GM12878 (cell line): Measurements from ENCODE around the gene CEND1. TPM values are rescaled to one million over a fixed set of nuclear protein-coding genes. Genes with fewer than 3 reads are reported as not detected.

Experiments
- ATAC-seq: fragments of 200-7000 bp; cut with Tn5 transposase; 3 replicates; pipeline ENCODE4 v1.9.1; 2020; ENCODE audit warnings: mild to moderate bottlenecking, moderate library complexity
- BruUV-seq: library from RNA; stranded (reverse); fragments of 400-500 nt; replicated peaks from 2 replicates; lab custom pipeline; 2021; lab: Mats Ljungman, UMichigan
- CTCF ChIA-PET: fragments of 300-600 bp; sonication (Branson Sonifier 250); formaldehyde crosslinking; extraction: SDS; loops from one replicate; lab custom pipeline; 2021; ENCODE audit warnings: inconsistent platforms; lab: Yijun Ruan, JAX
- POLR2A ChIA-PET: fragments of 350-600 bp; formaldehyde crosslinking; extraction: SDS; loops from one replicate; lab custom pipeline; 2021; ENCODE audit warnings: inconsistent platforms; lab: Charles Lee
- RAD21 ChIA-PET: fragments of 300-600 bp; sonication (Branson Sonifier 250); formaldehyde crosslinking; loops from one replicate; lab custom pipeline; 2023; ENCODE audit warnings: antibody characterized with exemption; ENCODE audit not compliant: unreplicated experiment; lab: Charles Lee
- SMC1A ChIA-PET: fragments of 300-600 bp; sonication (Branson Sonifier 250); formaldehyde crosslinking; loops from one replicate; lab custom pipeline; 2023; ENCODE audit not compliant: unreplicated experiment, uncharacterized antibody; lab: Charles Lee
- DNase-seq: peaks from one replicate; pipeline ENCODE4 v3.0.0-alpha.2; 2011; ENCODE audit warnings: low read depth, low spot score
- FAIRE-seq: peaks from 3 replicates; lab custom pipeline; 2011; peaks lifted over from hg19 to GRCh38; lab: Jason Lieb, UNC
- H2AFZ ChIP-seq: 2 replicates; pipeline ENCODE4 v1.6.0; 2011; ENCODE audit warnings: low read depth, low read length, control low read depth; ENCODE audit not compliant: control insufficient read depth
- H3K27ac ChIP-seq: 2 replicates; pipeline ENCODE4 v1.5.1; 2011; ENCODE audit warnings: control low read depth; ENCODE audit not compliant: control insufficient read depth, insufficient read depth
- H3K27me3 ChIP-seq, 2 experiments: replicated peaks in 1 of 2; 2 replicates each; pipeline versions ENCODE4 v1.6.0 to v1.6.1; 2011; ENCODE audit warnings: low read length in 1 of 2; ENCODE audit not compliant: control insufficient read depth in 2 of 2, insufficient read depth in 2 of 2
- H3K36me3 ChIP-seq, 2 experiments: 2 replicates each; pipeline ENCODE4 v1.5.1; 2011; ENCODE audit warnings: low read length in 1 of 2; ENCODE audit not compliant: control insufficient read depth in 2 of 2, insufficient read depth in 2 of 2
- H3K4me1 ChIP-seq: 2 replicates; pipeline ENCODE4 v1.6.1; 2011; ENCODE audit warnings: mild to moderate bottlenecking, low read length, moderate library complexity, mixed read lengths; ENCODE audit not compliant: control insufficient read depth, insufficient read depth
- H3K4me2 ChIP-seq: 2 replicates; pipeline ENCODE4 v1.6.0; 2011; ENCODE audit warnings: control low read depth; ENCODE audit not compliant: control insufficient read depth, insufficient read depth
- H3K4me3 ChIP-seq: fragments of 200-600 bp; sonication (generic); 2 replicates; pipeline ENCODE4 v1.5.1; 2016
- H3K79me2 ChIP-seq: 2 replicates; pipeline ENCODE4 v1.6.0; 2011; ENCODE audit warnings: low read length; ENCODE audit not compliant: control insufficient read depth, insufficient read depth
- H3K9ac ChIP-seq: 2 replicates; pipeline ENCODE4 v1.8.0; 2011; ENCODE audit warnings: low read length, control low read depth, mixed read lengths; ENCODE audit not compliant: control insufficient read depth, insufficient read depth
- H3K9me3 ChIP-seq: replicated peaks from 3 replicates; pipeline ENCODE4 v1.5.1; 2011; ENCODE audit warnings: mild to moderate bottlenecking, low read length; ENCODE audit not compliant: control insufficient read depth, insufficient read depth
- H4K20me1 ChIP-seq: 2 replicates; pipeline ENCODE4 v1.6.0; 2011; ENCODE audit not compliant: control insufficient read depth, insufficient read depth
- BHLHE40 ChIP-seq, 2 experiments: fragments of 450-650 bp in 1 of 2; IDR thresholded peaks; 2 replicates each; pipeline ENCODE4 v1.6.1; 2011 to 2017; ENCODE audit warnings: low read depth in 2 of 2, borderline replicate concordance in 1 of 2, improper control_type of control experiment in 1 of 2, low read length in 1 of 2, mild to moderate bottlenecking in 1 of 2
- CBFB ChIP-seq: IDR thresholded peaks from 2 replicates; pipeline ENCODE4 v1.6.1; 2016; ENCODE audit warnings: antibody characterized with exemption, low read depth
- EED ChIP-seq: sonication (generic); IDR thresholded peaks from 2 replicates; pipeline ENCODE4 v1.6.1; 2016; ENCODE audit warnings: antibody characterized with exemption, low read depth
- EGR1 ChIP-seq, 2 experiments: IDR thresholded peaks; 1 replicate in 1 of 2; 2 replicates in 1 of 2; pipeline ENCODE4 v1.6.1; 2011 to 2012; ENCODE audit warnings: low read depth in 2 of 2, low read length in 2 of 2, borderline replicate concordance in 1 of 2, mild to moderate bottlenecking in 1 of 2, moderate library complexity in 1 of 2
- HCFC1 ChIP-seq: fragments of 150-350 bp; IDR thresholded peaks from 2 replicates; pipeline ENCODE4 v1.6.1; 2014; ENCODE audit warnings: low read length
- LARP7 ChIP-seq: fragments of 450-650 bp; IDR thresholded peaks from 2 replicates; pipeline ENCODE4 v1.6.1; 2017; ENCODE audit warnings: mild to moderate bottlenecking
- MTA2 ChIP-seq: fragments of 450-650 bp; IDR thresholded peaks from 2 replicates; pipeline ENCODE4 v1.6.1; 2016; ENCODE audit warnings: low read depth, mild to moderate bottlenecking, moderate library complexity
- MXI1 ChIP-seq: fragments of 150-350 bp; IDR thresholded peaks from 2 replicates; pipeline ENCODE4 v1.6.1; 2011; ENCODE audit warnings: low read depth, mild to moderate bottlenecking, inconsistent platforms, low read length, improper control_type of control experiment
- NR2C1 ChIP-seq: fragments of 450-650 bp; IDR thresholded peaks from 2 replicates; pipeline ENCODE4 v1.6.1; 2017; ENCODE audit warnings: antibody characterized with exemption, mild to moderate bottlenecking, moderate library complexity
- NR2F1 ChIP-seq: fragments of 450-650 bp; conservative IDR thresholded peaks from 2 replicates; pipeline ENCODE4 v1.6.1; 2017; ENCODE audit warnings: mild to moderate bottlenecking
- POLR2A ChIP-seq: IDR thresholded peaks from 2 replicates; pipeline ENCODE4 v1.6.1; 2011; ENCODE audit warnings: low read depth, mild to moderate bottlenecking, low read length
- TAF1 ChIP-seq: IDR thresholded peaks from 2 replicates; pipeline ENCODE4 v1.6.1; 2011; ENCODE audit warnings: mild to moderate bottlenecking, low read depth, low read length, borderline replicate concordance
- TCF12 ChIP-seq: IDR thresholded peaks from 2 replicates; pipeline ENCODE4 v1.6.1; 2011; ENCODE audit warnings: low read depth, mild to moderate bottlenecking, low read length
- ZBED1 ChIP-seq: IDR thresholded peaks from 2 replicates; pipeline ENCODE4 v1.6.1; 2016; ENCODE audit warnings: borderline replicate concordance
- WGBS: methylation state at CpG from one replicate; pipeline ENCODE4 v1.1.6; 2016; ENCODE audit warnings: low lambda C conversion rate; ENCODE audit not compliant: insufficient replicate concordance, insufficient coverage; ENCODE audit errors: missing lambda C conversion rate; 5-methylcytosine and 5-hydroxymethylcytosine counted together
- in situ Hi-C: fragments of 300-500 bp; cut with MboI; formaldehyde crosslinking; loops from 9 replicates; pipeline ENCODE4 v1.14.3; 2018; ENCODE audit warnings: mixed read lengths
- intact Hi-C: fragments of 100-400 bp; cut with micrococcal nuclease; formaldehyde crosslinking; loops from one replicate; pipeline ENCODE4 v1.14.2; 2022; ENCODE audit not compliant: unreplicated experiment
- polyA plus RNA-seq, 11 experiments: library from polyadenylated mRNA; depleted of rRNA in 4 of 11; unstranded in 6 of 11; stranded (reverse) in 5 of 11; fragments of >200 nt; fragmentation: Nextera tagmentation in 4 of 11; fragmentation: Illumina TruSeq in 1 of 11; extraction: Ambion mirVana in 4 of 11; extraction: Trizol in 1 of 11; gene quantifications; 1 replicate in 1 of 11; 2 replicates in 10 of 11; pipeline versions ENCODE4 v1.2.1 to v1.2.3, GENCODE V29; 2011 to 2016; ENCODE audit warnings: inconsistent platforms in 2 of 11, missing spikeins in 2 of 11, low read depth in 1 of 11
- total RNA-seq, 4 experiments: library from RNA; depleted of rRNA in 3 of 4; stranded (reverse); fragments of >200 nt in 3 of 4; fragmentation: Illumina TruSeq in 1 of 4; extraction: Trizol in 1 of 4; gene quantifications; 2 replicates each; pipeline versions ENCODE4 v1.2.1 to v1.2.3, GENCODE V29; 2013 to 2021
- TF ChIP-seq, protein P1 (sequence below): IDR thresholded peaks from 2 replicates; pipeline ENCODE4 v1.6.1; 2011; ENCODE audit warnings: borderline replicate concordance, low read depth, mild to moderate bottlenecking, moderate library complexity, mixed read lengths, low read length; ENCODE audit not compliant: insufficient read depth; ENCODE audit errors: extremely low read length
- TF ChIP-seq, protein P2 (sequence below): fragments of 450-650 bp; IDR thresholded peaks from 2 replicates; pipeline ENCODE4 v1.6.1; 2016; ENCODE audit warnings: mild to moderate bottlenecking
- TF ChIP-seq, protein P3 (sequence below): IDR thresholded peaks from 2 replicates; pipeline ENCODE4 v1.6.1; 2011; ENCODE audit warnings: low read depth, low read length, improper control_type of control experiment, borderline replicate concordance

Gene CEND1
- total and polyA plus RNA-seq, 10 of the 15 experiments (the other 5 are each of a cell fraction or from before 2014, with no cell fraction given), result 0.31 to 13.6 (median 7.2) TPM; not detected in 1

DNA sequence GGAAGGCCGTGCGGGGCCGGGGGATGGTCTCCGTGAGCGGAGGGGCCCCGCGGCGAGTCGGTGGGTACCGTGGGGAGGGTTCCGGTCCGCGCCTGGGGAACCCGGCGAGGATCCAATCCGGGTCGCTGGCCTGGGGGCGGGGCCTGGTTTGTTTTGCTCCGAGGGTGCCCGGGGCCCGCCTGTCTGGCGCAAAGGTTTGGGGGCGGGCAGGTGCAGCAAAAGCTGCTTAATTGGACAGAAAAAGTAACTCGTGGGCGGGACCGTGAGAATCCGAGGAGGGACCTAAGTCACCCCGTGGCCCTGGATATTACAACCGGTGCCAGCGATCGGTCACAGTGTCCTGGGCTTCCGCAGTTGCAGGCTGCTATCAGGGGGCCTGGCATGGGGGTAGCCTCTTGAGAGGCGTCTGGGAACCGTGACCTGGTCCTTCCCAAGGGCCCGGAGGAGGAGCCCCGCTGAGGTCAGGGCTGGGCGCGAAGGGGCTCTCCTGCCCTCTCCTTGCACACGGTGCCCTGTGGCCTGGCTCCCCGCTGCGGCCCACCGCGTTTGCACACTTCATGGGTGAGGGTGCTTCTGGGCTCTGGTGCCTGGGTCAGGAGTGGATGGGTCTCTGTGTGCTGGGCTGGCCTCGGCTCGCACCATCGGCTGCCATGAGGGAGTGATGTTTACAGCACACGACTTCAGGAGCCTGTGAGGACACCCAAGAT is 30.2 kb upstream of the CEND1 start:
- no peaks in the 10 kb centered on the region for H3K27me3 ChIP-seq
- no peaks in the 10 kb centered on the region; the same call in 1 of the 2 replicates for H3K4me1 ChIP-seq
- ChIA-PET SMC1A (interaction anchor here (1.7 to 1.9 kb wide), 2 partner anchors 9 to 23 kb away, joined by 4 to 5 read pairs; partner anchors contain the start of genes POLR2L and TSPAN4), RAD21 (interaction anchor here (0.6 to 1.9 kb wide), 6 partner anchors 11 to 73 kb away, joined by 3 to 13 read pairs (median 3); partner anchors contain the start of genes RPLP2 and TALDO1), POLR2A (interaction anchor here (1.0 to 4.3 kb wide), 11 partner anchors 9 to 124 kb away, joined by 3 to 33 read pairs (median 9); partner anchors contain the start of genes CD151, CRACR2B, PIDD1 and RPLP2), CTCF (interaction anchor here (0.9 to 1.2 kb wide), 2 partner anchors 9 to 21 kb away, joined by 3 to 4 read pairs; no protein-coding TSS in a partner anchor)
- H3K27ac ChIP-seq, result peak overlapping the region; percentile 73; the same call in 1 of the 2 replicates
- peak overlapping the region; percentile 51; the same call in 1 of the 2 replicates for H2AFZ ChIP-seq
- H3K79me2 ChIP-seq, result peaks cover 5% of the 10 kb centered on the region
- peak overlapping the region; percentile 82 for H3K4me3 ChIP-seq
- intact Hi-C loops, result no loop called here
- no peaks in the 10 kb centered on the region for H3K9me3 ChIP-seq
- no peaks in the 10 kb centered on the region; the same call in 1 of the 2 replicates for H4K20me1 ChIP-seq
- 2% methylated on average over 33 of the region's 47 CpGs for WGBS
- peak overlapping the region; percentile 82 for H3K9ac ChIP-seq
- peak; percentile 89 for FAIRE-seq
- peaks cover 0 to 2% of the 10 kb centered on the region in 2 experiments; a peak in 3 of 4 replicates for H3K36me3 ChIP-seq
- peak; percentile 74; the same call in 1 of the 2 replicates for TF ChIP-seq NR2C1
- TF ChIP-seq TCF12, result 0 out of 2 replicates have a peak, but pooled peaks have one; percentile 29
- TF ChIP-seq TAF1, result peak; percentile 28; the same call in 1 of the 2 replicates
- no peak for TF ChIP-seq EED
- TF ChIP-seq, protein P1, sequence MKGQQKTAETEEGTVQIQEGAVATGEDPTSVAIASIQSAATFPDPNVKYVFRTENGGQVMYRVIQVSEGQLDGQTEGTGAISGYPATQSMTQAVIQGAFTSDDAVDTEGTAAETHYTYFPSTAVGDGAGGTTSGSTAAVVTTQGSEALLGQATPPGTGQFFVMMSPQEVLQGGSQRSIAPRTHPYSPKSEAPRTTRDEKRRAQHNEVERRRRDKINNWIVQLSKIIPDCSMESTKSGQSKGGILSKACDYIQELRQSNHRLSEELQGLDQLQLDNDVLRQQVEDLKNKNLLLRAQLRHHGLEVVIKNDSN, result no peak
- TF ChIP-seq, protein P2, sequence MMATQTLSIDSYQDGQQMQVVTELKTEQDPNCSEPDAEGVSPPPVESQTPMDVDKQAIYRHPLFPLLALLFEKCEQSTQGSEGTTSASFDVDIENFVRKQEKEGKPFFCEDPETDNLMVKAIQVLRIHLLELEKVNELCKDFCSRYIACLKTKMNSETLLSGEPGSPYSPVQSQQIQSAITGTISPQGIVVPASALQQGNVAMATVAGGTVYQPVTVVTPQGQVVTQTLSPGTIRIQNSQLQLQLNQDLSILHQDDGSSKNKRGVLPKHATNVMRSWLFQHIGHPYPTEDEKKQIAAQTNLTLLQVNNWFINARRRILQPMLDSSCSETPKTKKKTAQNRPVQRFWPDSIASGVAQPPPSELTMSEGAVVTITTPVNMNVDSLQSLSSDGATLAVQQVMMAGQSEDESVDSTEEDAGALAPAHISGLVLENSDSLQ, result peak; percentile 33; the same call in 1 of the 2 replicates
- peak in 1 of 2 experiments; percentile 16; a peak in 1 of 4 replicates for TF ChIP-seq BHLHE40 (IDR thresholded peaks at IDR 0.05; ENCODE audit: borderline replicate concordance in 1 of 2, low read depth in 2 of 2, low read length in 1 of 2)
- TF ChIP-seq, protein P3, sequence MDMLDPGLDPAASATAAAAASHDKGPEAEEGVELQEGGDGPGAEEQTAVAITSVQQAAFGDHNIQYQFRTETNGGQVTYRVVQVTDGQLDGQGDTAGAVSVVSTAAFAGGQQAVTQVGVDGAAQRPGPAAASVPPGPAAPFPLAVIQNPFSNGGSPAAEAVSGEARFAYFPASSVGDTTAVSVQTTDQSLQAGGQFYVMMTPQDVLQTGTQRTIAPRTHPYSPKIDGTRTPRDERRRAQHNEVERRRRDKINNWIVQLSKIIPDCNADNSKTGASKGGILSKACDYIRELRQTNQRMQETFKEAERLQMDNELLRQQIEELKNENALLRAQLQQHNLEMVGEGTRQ, result no peak
- peak; percentile 63 for TF ChIP-seq MXI1
- peak in 1 of 2 experiments; percentile 54; a peak in 1 of 3 replicates for TF ChIP-seq EGR1 (IDR thresholded peaks at IDR 0.05; ENCODE audit: borderline replicate concordance in 1 of 2, low read depth in 2 of 2, low read length in 2 of 2)
- TF ChIP-seq CBFB, result no peak
- TF ChIP-seq ZBED1, result no peak
- 0 out of 2 replicates have a peak, but pooled peaks have one; percentile 41 for TF ChIP-seq LARP7
- peak; percentile 16; the same call in 1 of the 2 replicates for TF ChIP-seq NR2F1
- TF ChIP-seq POLR2A, result peak; percentile 11; the same call in 1 of the 2 replicates
- TF ChIP-seq HCFC1, result 0 out of 2 replicates have a peak, but pooled peaks have one; percentile 11
- peak; percentile 17; the same call in 1 of the 2 replicates for TF ChIP-seq MTA2
- H3K4me2 ChIP-seq, result peak overlapping the region; percentile 90
- TSS peak; percentile 75 for BruUV-seq
- no peak for DNase-seq
- in situ Hi-C loops, result loop anchor here (25.0 kb wide), 1 partner anchor 1567 kb away; the partner anchor contains the start of gene CD81
- ATAC-seq, result peak; percentile 87
